AG20443 (cell line): ENCODE data around the gene OLA1.

Experiments
- DNase-seq: peaks from one replicate; pipeline ENCODE4 v3.0.0; 2012; ENCODE audit warnings: low spot score, mixed read lengths

Gene OLA1

GRCh38 chr2:174063492-174064092 lies 184.7 kb downstream of the OLA1 start:
- DNase-seq: no peak

DNA sequence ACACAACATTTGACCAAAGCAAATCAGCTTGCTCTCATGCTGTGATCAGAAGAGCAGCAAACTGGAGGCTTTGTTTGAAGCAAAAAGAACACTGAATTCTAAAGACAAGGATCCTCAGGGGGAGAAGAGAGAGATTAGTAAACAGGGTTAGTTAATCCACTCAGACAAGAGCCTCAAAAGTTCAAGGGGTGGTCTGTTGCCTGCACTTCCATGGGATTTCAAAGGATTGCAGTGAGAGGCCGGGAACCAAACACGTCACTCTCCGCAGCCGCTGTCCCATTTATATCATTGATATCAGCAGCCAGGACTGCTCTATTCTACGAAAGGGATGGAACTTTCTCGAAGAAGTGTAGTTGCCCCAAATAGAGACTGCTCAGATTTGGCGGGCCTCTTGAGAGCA lies 185.4 kb downstream of the OLA1 start:
- no peak for DNase-seq

DNA sequence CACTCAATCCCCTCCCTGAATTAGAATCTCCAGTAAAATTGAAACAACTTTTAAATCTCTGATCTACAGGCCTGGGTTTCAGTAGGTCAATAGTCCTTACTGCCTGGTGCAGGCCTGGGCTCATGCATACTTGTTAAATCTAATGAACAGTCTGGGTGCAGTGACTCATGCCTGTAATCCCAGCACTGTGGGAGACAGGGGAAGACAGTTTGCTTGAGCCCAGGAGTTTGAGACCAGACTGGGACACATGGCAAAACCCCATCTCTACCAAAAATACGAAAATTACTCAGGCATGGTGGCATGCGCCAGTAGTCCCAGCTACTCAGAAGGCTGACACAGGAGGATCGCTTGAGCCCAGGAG lies 188.5 kb downstream of the OLA1 start:
- no peak for DNase-seq

DNA sequence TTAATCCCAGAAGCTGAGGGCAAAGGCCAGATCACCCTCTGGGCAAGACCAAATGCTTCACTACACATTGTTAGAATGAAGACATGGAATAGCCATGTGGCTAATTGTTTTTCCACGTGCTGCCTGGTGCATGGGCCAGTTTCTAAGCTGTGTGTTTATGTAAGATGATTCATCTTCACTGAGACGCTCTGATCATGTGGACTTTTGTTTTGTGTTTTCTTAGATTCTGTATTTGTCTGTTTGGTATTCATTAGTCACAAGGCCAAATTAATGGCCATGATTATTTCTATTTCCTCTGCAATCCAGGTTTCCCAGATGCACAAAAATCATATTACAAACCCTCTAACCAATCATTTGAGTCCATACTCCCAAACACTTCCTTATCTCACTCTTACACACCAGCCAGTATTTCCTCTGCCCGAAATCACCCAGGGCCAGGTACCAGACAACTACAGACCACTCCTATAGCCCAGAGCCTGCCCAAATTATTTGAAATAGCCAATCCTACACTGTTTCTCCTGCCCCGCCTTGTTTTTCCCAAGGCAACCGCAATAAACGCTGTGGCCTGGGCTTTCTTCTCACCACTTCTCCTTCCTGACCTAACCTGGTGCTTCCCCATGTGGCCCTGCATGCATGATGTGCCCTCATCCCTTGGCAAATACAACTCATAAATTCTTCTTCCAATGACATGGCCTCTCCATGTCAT lies 189.0 kb downstream of the OLA1 start:
- DNase-seq: peak; percentile 53

DNA sequence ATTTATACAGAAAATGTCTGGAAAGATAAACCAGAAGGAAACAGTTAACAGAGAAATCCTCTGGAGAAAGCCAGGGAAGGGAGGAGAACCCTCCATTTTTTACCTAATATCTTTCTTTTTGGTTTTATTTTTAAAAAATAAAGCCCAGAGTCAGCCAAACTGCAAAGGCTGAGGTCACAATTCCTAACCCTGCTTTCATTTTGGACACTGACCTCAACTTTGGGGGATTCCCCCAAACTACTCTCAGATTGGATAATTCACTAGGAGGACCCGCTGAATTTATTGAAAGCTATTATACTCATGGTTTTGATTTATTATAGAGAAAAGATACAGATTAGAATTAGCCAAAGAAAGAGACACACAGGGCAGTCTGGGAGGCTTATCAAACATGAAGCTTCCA lies 189.9 kb downstream of the OLA1 start:
- DNase-seq: no peak

GRCh38 chr2:174058026-174058425 lies 190.3 kb downstream of the OLA1 start:
- no peak for DNase-seq

DNA sequence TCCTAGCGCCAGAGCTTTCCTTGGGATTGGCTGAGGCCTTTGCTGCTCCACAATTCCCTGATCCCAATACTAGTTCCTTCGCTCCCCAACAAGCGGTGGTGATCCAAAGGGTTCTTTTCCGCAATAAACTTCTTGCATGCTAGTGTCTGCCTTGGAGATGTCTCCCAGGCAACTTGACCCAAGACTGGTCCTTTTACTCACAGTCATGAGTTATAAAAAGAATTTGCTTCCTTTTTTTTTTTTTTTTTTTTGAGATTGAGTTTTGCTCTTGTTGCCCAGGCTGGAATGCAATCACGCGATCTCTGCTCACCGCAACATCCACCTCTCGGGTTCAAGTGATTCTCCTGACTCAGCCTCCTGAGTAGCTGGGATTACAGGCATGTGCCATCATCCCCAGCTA lies 193.4 kb downstream of the OLA1 start:
- no peak for DNase-seq

GRCh38 chr2:174053355-174054151 lies 194.8 kb downstream of the OLA1 start:
- DNase-seq: no peak

DNA sequence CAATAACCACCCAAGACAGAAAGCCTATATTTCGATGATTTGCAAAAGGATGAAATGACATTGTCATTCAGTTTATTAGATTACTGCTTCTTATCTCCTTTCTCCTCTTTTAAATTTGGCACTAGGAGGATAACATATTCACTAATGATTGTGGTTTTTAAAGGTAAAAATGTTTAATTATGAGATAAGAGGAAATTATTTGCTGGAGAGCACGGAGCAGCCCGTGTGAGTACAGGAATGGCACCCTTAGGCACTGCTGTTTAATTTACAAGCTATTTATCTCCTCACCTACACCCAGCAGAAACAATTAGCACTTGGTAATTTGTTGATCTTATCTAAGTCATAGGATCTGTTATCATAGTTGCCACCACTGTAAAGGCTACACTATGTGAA lies 195.8 kb downstream of the OLA1 start:
- no peak for DNase-seq

- peak; percentile 83 for DNase-seq
Observed at GRCh38 chr2:174051741-174052583, 196.4 kb downstream of the OLA1 start.

DNA sequence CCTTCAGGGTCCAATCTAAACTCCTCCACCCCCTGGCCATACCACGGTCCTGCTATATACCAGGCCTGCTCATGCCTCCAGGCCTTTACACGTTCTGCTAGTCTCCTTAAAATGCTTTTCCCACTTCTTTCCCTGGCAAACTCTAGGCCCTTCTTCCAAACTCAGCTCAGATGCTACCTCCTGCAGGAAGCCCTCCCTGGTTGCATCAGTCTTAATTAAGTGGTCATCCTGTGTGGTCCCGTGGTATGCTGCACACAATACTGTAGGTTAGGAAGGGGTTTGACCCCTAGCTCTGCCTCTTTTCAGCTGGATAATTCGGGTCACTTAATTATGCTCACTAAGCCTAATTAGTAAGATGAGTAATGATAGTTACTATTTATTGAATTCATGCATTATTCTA lies 197.3 kb downstream of the OLA1 start:
- DNase-seq: no peak

- DNase-seq: no peak
Observed at GRCh38 chr2:174049895-174050294, 198.4 kb downstream of the OLA1 start.

DNA sequence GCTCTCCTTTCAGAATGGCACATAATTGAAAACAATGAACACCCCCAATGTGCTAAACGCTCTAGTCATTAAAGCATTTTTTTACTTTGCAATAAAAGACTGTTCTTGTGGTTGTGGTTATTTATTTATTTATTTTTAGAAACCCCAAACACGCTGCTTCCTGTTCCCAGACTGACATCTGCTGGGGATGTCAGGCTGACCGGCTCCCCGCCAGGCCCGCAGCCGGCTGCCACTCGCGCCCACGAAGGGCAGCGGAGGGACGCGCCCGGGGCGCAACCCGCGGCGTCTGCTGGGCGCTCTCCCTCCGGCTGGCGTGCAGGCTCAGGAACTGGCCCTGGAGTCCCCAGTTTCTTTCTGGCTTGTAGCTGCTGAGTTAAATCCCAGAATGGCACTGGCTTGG lies 200.1 kb downstream of the OLA1 start:
- no peak for DNase-seq

GRCh38 chr2:174047746-174048145 lies 200.6 kb downstream of the OLA1 start:
- DNase-seq: no peak

DNA sequence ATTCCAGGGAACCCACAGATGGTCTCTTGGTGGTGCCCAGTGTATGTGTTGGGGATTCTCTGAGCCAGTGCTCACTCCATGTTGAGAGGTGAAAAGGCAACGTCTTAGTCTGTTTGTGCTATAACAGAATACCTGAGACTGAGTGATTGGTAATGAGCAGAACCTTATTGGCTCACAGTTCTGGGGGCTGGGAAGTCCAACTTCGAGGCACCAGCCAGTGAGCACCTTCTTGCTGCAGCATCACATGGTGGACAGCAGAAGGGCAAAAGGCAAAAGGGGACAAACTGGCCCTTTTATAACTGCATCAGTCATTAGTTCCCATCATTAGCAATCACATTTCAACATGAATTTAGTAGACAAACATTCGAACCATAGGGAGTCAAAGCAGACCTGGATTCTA lies 202.2 kb downstream of the OLA1 start:
- DNase-seq: no peak

- no peak for DNase-seq
Observed at GRCh38 chr2:174044556-174044955, 203.8 kb downstream of the OLA1 start.

DNA sequence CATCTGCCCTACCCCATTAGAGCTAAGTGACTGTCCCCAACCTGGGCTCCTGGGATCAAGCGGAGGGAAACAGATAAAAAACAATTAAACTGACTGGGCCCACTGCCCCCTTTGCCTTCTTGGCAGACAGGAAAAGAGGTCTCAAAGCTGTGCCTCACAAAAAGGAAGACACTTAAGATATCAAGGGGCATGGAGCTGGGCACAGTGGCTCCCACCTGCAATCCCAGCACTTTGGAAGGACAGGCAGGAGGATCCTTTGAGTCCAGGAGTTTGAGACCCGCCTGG lies 208.0 kb downstream of the OLA1 start:
- DNase-seq: no peak

DNA sequence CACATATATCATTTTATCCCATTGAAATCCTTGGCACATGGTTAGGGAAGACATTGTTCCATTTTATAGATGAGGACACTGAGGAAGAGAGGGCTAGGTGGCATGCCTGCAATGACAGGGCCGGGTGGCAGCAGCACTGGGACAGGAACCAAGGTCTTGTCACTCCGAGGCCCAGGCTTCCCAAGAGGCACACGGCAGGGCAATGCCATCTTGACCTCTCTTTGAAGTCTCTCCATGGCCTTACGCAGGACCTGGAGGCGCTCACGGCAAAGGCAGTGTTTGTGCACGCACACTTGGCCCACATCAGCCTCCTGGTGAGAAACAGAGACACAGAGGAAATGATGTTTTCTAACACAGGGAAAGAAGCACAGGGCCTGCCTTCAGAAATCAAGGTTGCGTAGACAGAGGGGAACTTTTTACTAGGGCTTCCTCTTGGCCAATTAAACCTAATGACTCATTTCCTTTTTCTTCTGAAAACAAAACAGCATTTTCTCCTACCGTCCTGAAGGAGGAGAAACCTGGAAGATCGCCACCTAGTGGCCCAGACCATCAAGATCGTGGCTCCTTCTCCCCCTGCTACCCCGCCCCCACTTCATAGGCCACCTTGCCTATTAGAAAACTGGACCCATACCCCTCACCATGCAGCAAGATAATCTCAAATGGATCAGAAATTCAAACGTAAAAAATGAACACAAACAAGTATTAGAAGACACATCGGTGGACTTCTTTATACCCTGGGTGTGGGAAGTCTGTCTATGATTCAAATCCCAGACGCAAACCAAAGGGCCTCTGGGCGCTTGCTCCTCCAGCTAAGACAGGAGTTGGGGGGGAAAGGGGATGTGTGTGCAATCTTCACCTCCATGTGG lies 208.5 kb downstream of the OLA1 start:
- DNase-seq: peak; percentile 90

DNA sequence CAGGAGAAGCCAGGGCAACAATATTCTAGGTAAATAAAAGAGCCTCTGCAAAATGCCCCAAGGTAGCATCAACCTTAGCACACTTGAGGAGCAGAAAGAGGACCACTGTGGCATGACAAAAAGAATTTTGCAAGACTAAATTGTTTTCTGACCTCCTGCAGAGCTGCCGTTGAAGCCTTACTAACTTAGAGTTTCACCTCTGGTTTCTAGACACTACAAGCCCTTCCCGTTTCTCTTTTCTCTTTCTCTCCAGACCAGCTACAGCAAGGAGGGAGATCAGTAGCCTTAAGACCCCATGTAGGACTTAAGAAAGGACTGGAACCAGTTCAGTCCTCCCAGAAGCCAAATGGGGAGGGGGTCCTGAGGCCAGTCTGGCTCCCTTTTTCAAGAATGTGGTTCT lies 209.9 kb downstream of the OLA1 start:
- DNase-seq: no peak

DNA sequence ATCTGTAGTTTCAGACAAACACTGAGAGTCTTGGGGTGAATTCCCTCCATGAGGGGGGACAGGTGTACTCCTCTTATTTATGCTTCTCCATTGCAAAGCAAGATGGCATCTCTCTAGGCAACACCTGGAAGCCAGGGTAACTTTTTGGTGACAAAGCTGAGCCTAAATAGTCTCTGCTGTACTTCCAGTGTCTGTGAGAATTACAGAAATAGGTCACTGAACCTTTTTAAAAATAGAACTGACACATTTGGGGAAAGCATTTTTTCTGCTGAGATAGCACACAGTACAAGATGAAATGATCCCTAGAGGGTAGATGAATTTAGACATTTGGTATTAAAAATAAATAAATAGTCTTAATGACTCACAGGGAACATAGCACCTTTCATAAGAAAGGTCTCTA lies 211.5 kb downstream of the OLA1 start:
- no peak for DNase-seq

DNA sequence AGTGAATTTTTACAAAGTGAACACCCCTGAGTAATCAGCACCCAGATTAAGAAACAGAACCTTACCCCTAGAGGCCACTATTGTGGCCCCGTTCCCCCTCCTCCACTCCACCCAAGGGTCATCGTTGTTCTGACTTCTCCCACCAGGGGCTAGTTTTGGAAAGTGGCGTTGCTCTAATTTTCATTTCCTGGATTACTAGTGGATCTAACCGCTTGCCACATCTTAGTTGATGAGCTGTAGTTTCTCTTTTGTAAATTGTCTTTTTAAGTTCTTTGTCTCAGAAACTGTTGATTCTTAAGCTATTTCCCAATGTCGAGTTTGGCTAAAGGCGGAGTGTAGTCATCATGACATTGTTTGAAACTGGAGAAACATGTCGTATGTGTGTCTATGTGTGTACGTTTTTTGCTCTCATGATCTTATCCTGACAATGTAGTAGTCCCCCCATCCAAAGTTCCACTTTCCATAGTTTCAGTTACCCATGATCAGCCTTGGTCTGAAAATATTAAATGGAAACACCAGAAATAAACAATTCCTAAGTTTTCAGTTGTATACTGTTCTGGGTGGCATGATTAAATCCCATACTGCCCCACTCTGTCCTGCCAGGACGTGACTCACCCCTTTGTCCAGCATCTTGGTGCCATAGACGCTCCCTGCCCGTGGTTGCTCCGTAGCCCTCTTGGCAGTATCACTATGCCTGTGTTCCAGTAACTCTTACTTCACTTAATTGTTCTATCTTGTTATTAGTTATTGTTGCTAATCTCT lies 212.2 kb downstream of the OLA1 start:
- DNase-seq: peak; percentile 64
